Measurements from ENCODE around the gene NCAM2.
A peak's percentile ranks its signal among the peaks of the same experiment; 100 is the strongest.

NCAM2 gene

GRCh38 chr21:20997636-20998455, at the start of gene NCAM2:
NCAM2 (plus strand) TSS chr21:20998409.
- DNase-seq (ENCODE audit: low spot score): peak; percentile 49

- no peak for DNase-seq (ENCODE audit: low spot score)
These were observed 48.3 kb upstream of the NCAM2 start for GRCh38 chr21:20949884-20950283.

GRCh38 chr21:20965816-20966215, 32.4 kb upstream of the NCAM2 start:
- no peak for DNase-seq (ENCODE audit: low spot score)

GRCh38 chr21:20968391-20968790, 29.8 kb upstream of the NCAM2 start:
- DNase-seq (ENCODE audit: low spot score): no peak

- no peak for DNase-seq (ENCODE audit: low spot score)
These were observed 27.5 kb upstream of the NCAM2 start for GRCh38 chr21:20970691-20971090.

- DNase-seq (ENCODE audit: low spot score): no peak
These were observed 26.8 kb upstream of the NCAM2 start for GRCh38 chr21:20971296-20971921.

- no peak for DNase-seq (ENCODE audit: low spot score)
These were observed 3.4 kb upstream of the NCAM2 start for GRCh38 chr21:20994790-20995189.

GRCh38 chr21:20996421-20997310, 1.5 kb upstream of the NCAM2 start:
- no peak for DNase-seq (ENCODE audit: low spot score)

- DNase-seq (ENCODE audit: low spot score): no peak
These were observed 936 bp upstream of the NCAM2 start for GRCh38 chr21:20997311-20997635.

GRCh38 chr21:20998456-20998789, 214 bp downstream of the NCAM2 start:
- no peak for DNase-seq (ENCODE audit: low spot score)

- DNase-seq (ENCODE audit: low spot score): no peak
These were observed 677 bp downstream of the NCAM2 start for GRCh38 chr21:20998886-20999285.

GRCh38 chr21:20999659-21000058, 1.4 kb downstream of the NCAM2 start:
- peak; percentile 33 for DNase-seq (ENCODE audit: low spot score)

GRCh38 chr21:21000591-21001175, 2.5 kb downstream of the NCAM2 start:
- DNase-seq (ENCODE audit: low spot score): no peak

GRCh38 chr21:21001591-21002100, 3.4 kb downstream of the NCAM2 start:
- no peak for DNase-seq (ENCODE audit: low spot score)

GRCh38 chr21:21002153-21002552, 3.9 kb downstream of the NCAM2 start:
- no peak for DNase-seq (ENCODE audit: low spot score)

GRCh38 chr21:21003701-21004100, 5.5 kb downstream of the NCAM2 start:
- no peak for DNase-seq (ENCODE audit: low spot score)

GRCh38 chr21:21007606-21008005, 9.4 kb downstream of the NCAM2 start:
- no peak for DNase-seq (ENCODE audit: low spot score)

GRCh38 chr21:21010228-21010627, 12.0 kb downstream of the NCAM2 start:
- no peak for DNase-seq (ENCODE audit: low spot score)

GRCh38 chr21:21010698-21011097, 12.5 kb downstream of the NCAM2 start:
- DNase-seq (ENCODE audit: low spot score): no peak

GRCh38 chr21:21018821-21019220, 20.6 kb downstream of the NCAM2 start:
- DNase-seq (ENCODE audit: low spot score): no peak

- DNase-seq (ENCODE audit: low spot score): no peak
These were observed 21.5 kb downstream of the NCAM2 start for GRCh38 chr21:21019681-21020080.

GRCh38 chr21:21025742-21026141, 27.5 kb downstream of the NCAM2 start:
- DNase-seq (ENCODE audit: low spot score): no peak

Measured in CD4-positive, alpha-beta T cell treated with Interleukin-2 at 100 ng/mL for 4 hours (primary cell).